MM.1S (cell line): ENCODE results near the gene RWDD1.
"Not testable (repeated sequence)": the region's sequence is repeated elsewhere in the genome, so short reads cannot be mapped to it uniquely, and the experiment has no call there.

Source experiments
- DNase-seq: peaks from one replicate; pipeline ENCODE4 v3.0.0-alpha.2; 2015
- H2AFZ ChIP-seq: fragments of 300-600 bp; sonication (generic); 2 replicates; pipeline ENCODE4 v1.6.0; 2016; ENCODE audit warnings: antibody characterized with exemption, low read length
- H3F3A ChIP-seq: fragments of 300-600 bp; sonication (generic); 2 replicates; pipeline ENCODE4 v1.6.1; 2016; ENCODE audit warnings: mild to moderate bottlenecking, antibody characterized with exemption, low read length, moderate library complexity, mixed read lengths; ENCODE audit not compliant: insufficient read depth
- H3K27ac ChIP-seq: fragments of 300-600 bp; sonication (generic); 2 replicates; pipeline ENCODE4 v1.5.1; 2016; ENCODE audit warnings: mild to moderate bottlenecking, low read length
- H3K27me3 ChIP-seq: fragments of 300-600 bp; sonication (generic); replicated peaks from 2 replicates; pipeline ENCODE4 v1.6.0; 2016; ENCODE audit warnings: low read length; ENCODE audit not compliant: insufficient read depth
- H3K36me3 ChIP-seq: fragments of 300-600 bp; sonication (generic); replicated peaks from 2 replicates; pipeline ENCODE4 v1.6.1; 2016; ENCODE audit warnings: mild to moderate bottlenecking, low read length, mixed read lengths; ENCODE audit not compliant: insufficient read depth
- H3K4me1 ChIP-seq: fragments of 300-600 bp; sonication (generic); 2 replicates; pipeline ENCODE4 v1.6.1; 2016; ENCODE audit warnings: low read length, mixed read lengths
- H3K4me2 ChIP-seq: fragments of 300-600 bp; sonication (generic); 2 replicates; pipeline ENCODE4 v1.6.0; 2016; ENCODE audit warnings: low read depth, low read length
- H3K4me3 ChIP-seq: fragments of 300-600 bp; sonication (generic); 2 replicates; pipeline ENCODE4 v1.5.1; 2016; ENCODE audit warnings: low read length, mixed read lengths
- H3K79me2 ChIP-seq: fragments of 300-600 bp; sonication (generic); 2 replicates; pipeline ENCODE4 v1.6.1; 2016; ENCODE audit warnings: mixed run types, low read length, mixed read lengths
- H3K9ac ChIP-seq: fragments of 300-600 bp; sonication (generic); 2 replicates; pipeline ENCODE4 v1.6.1; 2016; ENCODE audit warnings: low read length, mixed read lengths
- H3K9me2 ChIP-seq: fragments of 300-600 bp; sonication (generic); replicated peaks from 2 replicates; pipeline ENCODE4 v1.6.1; 2016; ENCODE audit warnings: mild to moderate bottlenecking, low read length, mixed read lengths; ENCODE audit not compliant: insufficient read depth
- H3K9me3 ChIP-seq: fragments of 300-600 bp; sonication (generic); replicated peaks from 2 replicates; pipeline ENCODE4 v1.6.1; 2016; ENCODE audit warnings: mild to moderate bottlenecking, low read length, mixed read lengths; ENCODE audit not compliant: insufficient read depth
- H4K20me1 ChIP-seq: fragments of 300-600 bp; sonication (generic); 2 replicates; pipeline ENCODE4 v1.6.1; 2016; ENCODE audit warnings: mild to moderate bottlenecking, low read length, moderate library complexity, mixed read lengths; ENCODE audit not compliant: insufficient read depth
- CTCF ChIP-seq: fragments of 300-600 bp; sonication (generic); IDR thresholded peaks from 2 replicates; pipeline ENCODE4 v1.5.1; 2016; ENCODE audit warnings: antibody characterized with exemption, low read length, mixed read lengths
- EZH2 ChIP-seq: fragments of 300-600 bp; sonication (generic); optimal IDR thresholded peaks from 2 replicates; pipeline ENCODE3; 2017; ENCODE audit warnings: low read depth, mild to moderate bottlenecking, antibody characterized with exemption, low read length, mixed read lengths
- EZH2phosphoT487 ChIP-seq: fragments of 300-600 bp; sonication (generic); IDR thresholded peaks from 2 replicates; pipeline ENCODE4 v1.6.1; 2018; ENCODE audit warnings: antibody characterized with exemption, low read length

Gene RWDD1

GRCh38 chr6:116596815-116597214, 25.5 kb downstream of the RWDD1 start:
- no peak for DNase-seq
- no peak overlapping the region for H3K4me2 ChIP-seq
- no peak overlapping the region for H3K9ac ChIP-seq

GRCh38 chr6:116603916-116604315, 32.6 kb downstream of the RWDD1 start:
- H3K4me1 ChIP-seq, H4K20me1 ChIP-seq, H3K4me3 ChIP-seq: not testable (repeated sequence)

More at GRCh38 chr6:116596815-116597214, 25.5 kb downstream of the RWDD1 start:
- H3K4me1 ChIP-seq: no peaks in the 10 kb centered on the region
- H3K4me3 ChIP-seq: no peak overlapping the region
- no peaks in the 10 kb centered on the region for H3F3A ChIP-seq
- H3K27ac ChIP-seq: no peak overlapping the region
- H3K9me3 ChIP-seq: no peaks in the 10 kb centered on the region
- no peaks in the 10 kb centered on the region for H4K20me1 ChIP-seq
- no peaks in the 10 kb centered on the region for H3K9me2 ChIP-seq
- H3K79me2 ChIP-seq: no peaks in the 10 kb centered on the region
- no peaks in the 10 kb centered on the region; the same call in 1 of the 2 replicates for H3K36me3 ChIP-seq
- H2AFZ ChIP-seq: no peak overlapping the region
- no peaks in the 10 kb centered on the region for H3K27me3 ChIP-seq
- no peak for TF ChIP-seq EZH2phosphoT487

DNA sequence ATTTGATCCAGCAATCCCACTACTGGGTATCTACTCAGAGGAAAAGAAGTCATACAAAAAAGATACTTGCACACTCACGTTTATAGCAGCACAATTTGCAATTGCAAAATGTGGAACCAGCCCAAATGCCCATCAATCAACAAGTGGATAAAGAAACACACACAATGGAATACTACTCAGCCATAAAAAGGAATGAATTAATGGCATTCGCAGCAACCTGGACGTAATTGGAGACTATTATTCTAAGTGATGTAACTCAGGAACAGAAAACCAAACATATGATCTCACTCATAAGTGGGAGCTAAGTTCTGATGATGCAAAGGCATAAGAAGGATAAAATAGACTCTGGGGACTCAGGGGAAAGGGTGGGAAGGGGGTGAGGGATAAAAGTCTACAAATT, 33.6 kb downstream of the RWDD1 start:
- H3K79me2 ChIP-seq, H3K27me3 ChIP-seq, H2AFZ ChIP-seq, H3K9me3 ChIP-seq, H3K36me3 ChIP-seq, H3F3A ChIP-seq, H3K4me2 ChIP-seq, H4K20me1 ChIP-seq, H3K4me1 ChIP-seq, H3K27ac ChIP-seq, H3K9ac ChIP-seq, H3K4me3 ChIP-seq, DNase-seq, H3K9me2 ChIP-seq: not testable (repeated sequence)

More at GRCh38 chr6:116603916-116604315, 32.6 kb downstream of the RWDD1 start:
- not testable (repeated sequence) for DNase-seq, H3K27me3 ChIP-seq, H3K4me2 ChIP-seq, H3K79me2 ChIP-seq, H2AFZ ChIP-seq, H3K9me2 ChIP-seq, H3K9me3 ChIP-seq, H3K36me3 ChIP-seq, H3F3A ChIP-seq, H3K27ac ChIP-seq, H3K9ac ChIP-seq

DNA sequence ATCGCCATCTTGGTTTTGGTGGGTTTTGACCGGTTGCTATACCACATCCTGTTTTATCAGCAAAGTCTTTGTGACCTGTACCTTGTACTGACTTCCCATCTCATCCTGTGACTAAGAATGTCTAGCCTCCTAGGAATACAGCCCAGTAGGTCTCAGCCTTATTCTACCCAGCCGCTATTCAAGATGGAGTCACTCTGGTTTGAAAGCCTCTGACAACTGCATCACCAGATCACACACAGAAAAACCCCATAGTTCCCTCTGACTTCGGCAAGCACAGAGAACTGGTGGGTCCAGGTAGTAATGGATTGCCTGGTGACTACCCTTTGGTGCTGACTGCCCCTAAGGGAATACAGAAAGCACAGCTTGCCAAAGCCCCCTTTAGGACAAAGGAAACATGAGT, 34.6 kb downstream of the RWDD1 start:
- no peaks in the 10 kb centered on the region for H4K20me1 ChIP-seq
- no peak overlapping the region for H3K9ac ChIP-seq
- H3K27ac ChIP-seq: no peak overlapping the region
- H3K36me3 ChIP-seq: no peaks in the 10 kb centered on the region
- H3K79me2 ChIP-seq: no peaks in the 10 kb centered on the region
- H3K27me3 ChIP-seq: no peaks in the 10 kb centered on the region
- H3K4me1 ChIP-seq: no peaks in the 10 kb centered on the region
- no peaks in the 10 kb centered on the region for H3F3A ChIP-seq
- H3K9me2 ChIP-seq: no peaks in the 10 kb centered on the region
- no peaks in the 10 kb centered on the region for H3K9me3 ChIP-seq
- no peak for DNase-seq
- H3K4me2 ChIP-seq: no peak overlapping the region
- TF ChIP-seq EZH2 (no peak), EZH2phosphoT487 (no peak), CTCF (no peak)
- H3K4me3 ChIP-seq: no peak overlapping the region
- no peak overlapping the region for H2AFZ ChIP-seq

GRCh38 chr6:116611056-116611455, 39.8 kb downstream of the RWDD1 start:
- no peaks in the 10 kb centered on the region for H3F3A ChIP-seq
- no peaks in the 10 kb centered on the region for H3K36me3 ChIP-seq
- H3K9me2 ChIP-seq: no peaks in the 10 kb centered on the region
- DNase-seq: no peak
- H3K9ac ChIP-seq: no peak overlapping the region
- no peaks in the 10 kb centered on the region for H3K79me2 ChIP-seq
- H3K4me3 ChIP-seq: no peak overlapping the region
- H4K20me1 ChIP-seq: no peaks in the 10 kb centered on the region
- H3K27me3 ChIP-seq: no peaks in the 10 kb centered on the region
- H2AFZ ChIP-seq: no peak overlapping the region
- TF ChIP-seq EZH2phosphoT487: no peak
- TF ChIP-seq EZH2: no peak
- TF ChIP-seq CTCF: no peak
- no peak overlapping the region for H3K4me2 ChIP-seq
- H3K4me1 ChIP-seq: no peaks in the 10 kb centered on the region
- H3K9me3 ChIP-seq: no peaks in the 10 kb centered on the region
- no peak overlapping the region for H3K27ac ChIP-seq
